GM15510 (cell line): ENCODE data around the gene MRPL12.
A peak's percentile ranks its signal among the peaks of the same experiment; 100 is the strongest.

Experiments used
- POLR2A ChIP-seq: IDR thresholded peaks from 3 replicates; pipeline ENCODE4 v1.6.1; 2011; ENCODE audit warnings: borderline replicate concordance; ENCODE audit not compliant: insufficient read length; ENCODE audit errors: extremely low read depth

Gene MRPL12

GRCh38 chr17:81702934-81703746 lies at the start of gene MRPL12:
Gene MRPL12 (plus strand): TSS chr17:81703367. CDS start chr17:81703502, 135 bp downstream.
- TF ChIP-seq POLR2A = peak; percentile 95

GRCh38 chr17:81655378-81656117 lies 47.6 kb upstream of the MRPL12 start:
- TF ChIP-seq POLR2A = no peak

- no peak for TF ChIP-seq POLR2A
These were observed 46.9 kb upstream of the MRPL12 start, which contains the start of gene PDE6G for GRCh38 chr17:81656118-81656743. Gene PDE6G (minus strand): TSS chr17:81656542. CDS start chr17:81653305, 3,237 bp downstream.

GRCh38 chr17:81656835-81657234 lies 46.3 kb upstream of the MRPL12 start:
- TF ChIP-seq POLR2A = no peak

- no peak for TF ChIP-seq POLR2A
These were observed 44.1 kb upstream of the MRPL12 start for GRCh38 chr17:81659038-81659437.

- no peak for TF ChIP-seq POLR2A
These were observed 42.7 kb upstream of the MRPL12 start for GRCh38 chr17:81660441-81660840.

- TF ChIP-seq POLR2A = no peak
These were observed 41.2 kb upstream of the MRPL12 start for GRCh38 chr17:81662002-81662401.

- no peak for TF ChIP-seq POLR2A
These were observed 39.1 kb upstream of the MRPL12 start for GRCh38 chr17:81664051-81664470.

GRCh38 chr17:81665205-81666091 lies 37.7 kb upstream of the MRPL12 start:
- no peak for TF ChIP-seq POLR2A

- TF ChIP-seq POLR2A = no peak
These were observed 37.1 kb upstream of the MRPL12 start for GRCh38 chr17:81666092-81666341.

- peak; percentile 98 for TF ChIP-seq POLR2A
These were observed 36.6 kb upstream of the MRPL12 start, which contains the start of the genes CCDC137 and OXLD1 for GRCh38 chr17:81666342-81667191. Gene CCDC137 (plus strand): TSS chr17:81666737. CDS start chr17:81666767, 30 bp downstream. Gene OXLD1 (minus strand): TSS chr17:81666605. CDS start chr17:81666577, 28 bp downstream.

- no peak for TF ChIP-seq POLR2A
These were observed 35.4 kb upstream of the MRPL12 start for GRCh38 chr17:81667754-81668153.

GRCh38 chr17:81672504-81672903 lies 30.7 kb upstream of the MRPL12 start:
- no peak for TF ChIP-seq POLR2A

GRCh38 chr17:81672954-81673353 lies 30.2 kb upstream of the MRPL12 start:
- TF ChIP-seq POLR2A = no peak

- no peak for TF ChIP-seq POLR2A
These were observed 29.5 kb upstream of the MRPL12 start for GRCh38 chr17:81673561-81674258.
